ENCODE measurements around the gene GJB1.

DNA sequence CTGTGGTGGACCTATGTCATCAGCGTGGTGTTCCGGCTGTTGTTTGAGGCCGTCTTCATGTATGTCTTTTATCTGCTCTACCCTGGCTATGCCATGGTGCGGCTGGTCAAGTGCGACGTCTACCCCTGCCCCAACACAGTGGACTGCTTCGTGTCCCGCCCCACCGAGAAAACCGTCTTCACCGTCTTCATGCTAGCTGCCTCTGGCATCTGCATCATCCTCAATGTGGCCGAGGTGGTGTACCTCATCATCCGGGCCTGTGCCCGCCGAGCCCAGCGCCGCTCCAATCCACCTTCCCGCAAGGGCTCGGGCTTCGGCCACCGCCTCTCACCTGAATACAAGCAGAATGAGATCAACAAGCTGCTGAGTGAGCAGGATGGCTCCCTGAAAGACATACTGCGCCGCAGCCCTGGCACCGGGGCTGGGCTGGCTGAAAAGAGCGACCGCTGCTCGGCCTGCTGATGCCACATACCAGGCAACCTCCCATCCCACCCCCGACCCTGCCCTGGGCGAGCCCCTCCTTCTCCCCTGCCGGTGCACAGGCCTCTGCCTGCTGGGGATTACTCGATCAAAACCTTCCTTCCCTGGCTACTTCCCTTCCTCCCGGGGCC is 1.2 kb downstream of the GJB1 start:
- TF ChIP-seq, protein P1, sequence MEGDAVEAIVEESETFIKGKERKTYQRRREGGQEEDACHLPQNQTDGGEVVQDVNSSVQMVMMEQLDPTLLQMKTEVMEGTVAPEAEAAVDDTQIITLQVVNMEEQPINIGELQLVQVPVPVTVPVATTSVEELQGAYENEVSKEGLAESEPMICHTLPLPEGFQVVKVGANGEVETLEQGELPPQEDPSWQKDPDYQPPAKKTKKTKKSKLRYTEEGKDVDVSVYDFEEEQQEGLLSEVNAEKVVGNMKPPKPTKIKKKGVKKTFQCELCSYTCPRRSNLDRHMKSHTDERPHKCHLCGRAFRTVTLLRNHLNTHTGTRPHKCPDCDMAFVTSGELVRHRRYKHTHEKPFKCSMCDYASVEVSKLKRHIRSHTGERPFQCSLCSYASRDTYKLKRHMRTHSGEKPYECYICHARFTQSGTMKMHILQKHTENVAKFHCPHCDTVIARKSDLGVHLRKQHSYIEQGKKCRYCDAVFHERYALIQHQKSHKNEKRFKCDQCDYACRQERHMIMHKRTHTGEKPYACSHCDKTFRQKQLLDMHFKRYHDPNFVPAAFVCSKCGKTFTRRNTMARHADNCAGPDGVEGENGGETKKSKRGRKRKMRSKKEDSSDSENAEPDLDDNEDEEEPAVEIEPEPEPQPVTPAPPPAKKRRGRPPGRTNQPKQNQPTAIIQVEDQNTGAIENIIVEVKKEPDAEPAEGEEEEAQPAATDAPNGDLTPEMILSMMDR (conservative IDR thresholded peaks at IDR 0.05 in 1 of 2, IDR thresholded peaks at IDR 0.05 in 1 of 2; ENCODE audit: extremely low read depth in 1 of 2, insufficient read depth in 1 of 2, low read depth in 1 of 2, low read length in 2 of 2): no peak
- TF ChIP-seq EZH2 (IDR thresholded peaks at IDR 0.05; ENCODE audit: borderline replicate concordance, low read length): no peak
